Lower leg skin (tissue), 3 donors: ENCODE results near the gene FPGS.

Source experiments
- CTCF ChIP-seq, 3 donors: fragments of 450-650 bp; IDR thresholded peaks; one replicate each; pipeline ENCODE4 v1.5.1; 2016; ENCODE audit warnings: antibody characterized with exemption in 3 of 3, mild to moderate bottlenecking in 3 of 3, moderate library complexity in 2 of 3
- POLR2A ChIP-seq, 2 donors: fragments of 450-650 bp; IDR thresholded peaks; one replicate each; pipeline ENCODE4 v1.6.1; 2016 to 2017; ENCODE audit warnings: antibody characterized with exemption in 2 of 2, mild to moderate bottlenecking in 1 of 2, moderate library complexity in 1 of 2

GRCh38 chr9:127846443-127847177 lies 43.9 kb downstream of the FPGS start:
- TF ChIP-seq CTCF (IDR thresholded peaks at IDR 0.05) (no peak), POLR2A (IDR thresholded peaks at IDR 0.05) (no peak)
